H1 (cell line): ENCODE measurements around the gene ENO3. TPM values are rescaled to one million over a fixed set of nuclear protein-coding genes. Genes with fewer than 3 reads are reported as not detected.
A peak's percentile ranks its signal among the peaks of the same experiment; 100 is the strongest.

Experiments
- CBX8 ChIP-seq: fragments of 300-800, 300-1000 bp; sonication (generic); IDR thresholded peaks from 2 replicates; pipeline ENCODE4 v1.7.1; 2016; ENCODE audit warnings: low read depth, low read length, borderline replicate concordance
- CHD2 ChIP-seq: IDR thresholded peaks from 2 replicates; pipeline ENCODE4 v1.6.1; 2012; ENCODE audit warnings: low read length, improper control_type of control experiment
- EGR1 ChIP-seq: IDR thresholded peaks from 2 replicates; pipeline ENCODE4 v1.6.1; 2011; ENCODE audit warnings: low read depth, low read length, borderline replicate concordance
- EZH2 ChIP-seq: fragments of 200-600 bp; sonication (generic); IDR thresholded peaks from 2 replicates; pipeline ENCODE4 v1.7.1; 2012; ENCODE audit warnings: low read depth, mild to moderate bottlenecking, moderate library complexity, low read length, inconsistent platforms; ENCODE audit not compliant: severe bottlenecking
- SP1 ChIP-seq: IDR thresholded peaks from 2 replicates; pipeline ENCODE4 v1.6.1; 2011; ENCODE audit warnings: low read depth, low read length
- YY1 ChIP-seq: IDR thresholded peaks from 2 replicates; pipeline ENCODE4 v1.6.1; 2011; ENCODE audit warnings: low read depth, mild to moderate bottlenecking, low read length
- polyA plus RNA-seq, 7 experiments: library from polyadenylated mRNA; depleted of rRNA in 3 of 7; stranded (reverse) in 5 of 7; unstranded in 2 of 7; fragments of >200 nt in 5 of 7; fragments of 200-250 nt in 2 of 7; gene quantifications; 1 replicate in 5 of 7; 2 replicates in 1 of 7; 4 replicates in 1 of 7; pipeline versions ENCODE4 v1.2.1 to v1.2.3, GENCODE V29; 2011 to 2013; ENCODE audit warnings: missing spikeins in 2 of 7, mixed read lengths in 2 of 7
- total RNA-seq: library from RNA; stranded (reverse); fragmentation: NEBNext Ultra II Directional; extraction: Animal tissue kit (Norgen Biotek cat#: 25700); gene quantifications from 2 replicates; pipeline ENCODE4 v1.2.1, GENCODE V29; 2021
- TF ChIP-seq, protein P1 (sequence below): IDR thresholded peaks from 2 replicates; pipeline ENCODE4 v1.6.1; 2012; ENCODE audit warnings: low read length, inconsistent platforms
- TF ChIP-seq, protein P2 (sequence below): fragments of 300-600 bp; sonication (generic); IDR thresholded peaks from 2 replicates; pipeline ENCODE4 v1.7.1; 2012; ENCODE audit warnings: low read length, moderate library complexity, mild to moderate bottlenecking, inconsistent platforms; ENCODE audit not compliant: insufficient replicate concordance

ENO3 gene
- total and polyA plus RNA-seq, 2 of the 8 experiments (the other 6 are each of a cell fraction or from before 2014, with no cell fraction given): 25.0 to 25.7 TPM

DNA sequence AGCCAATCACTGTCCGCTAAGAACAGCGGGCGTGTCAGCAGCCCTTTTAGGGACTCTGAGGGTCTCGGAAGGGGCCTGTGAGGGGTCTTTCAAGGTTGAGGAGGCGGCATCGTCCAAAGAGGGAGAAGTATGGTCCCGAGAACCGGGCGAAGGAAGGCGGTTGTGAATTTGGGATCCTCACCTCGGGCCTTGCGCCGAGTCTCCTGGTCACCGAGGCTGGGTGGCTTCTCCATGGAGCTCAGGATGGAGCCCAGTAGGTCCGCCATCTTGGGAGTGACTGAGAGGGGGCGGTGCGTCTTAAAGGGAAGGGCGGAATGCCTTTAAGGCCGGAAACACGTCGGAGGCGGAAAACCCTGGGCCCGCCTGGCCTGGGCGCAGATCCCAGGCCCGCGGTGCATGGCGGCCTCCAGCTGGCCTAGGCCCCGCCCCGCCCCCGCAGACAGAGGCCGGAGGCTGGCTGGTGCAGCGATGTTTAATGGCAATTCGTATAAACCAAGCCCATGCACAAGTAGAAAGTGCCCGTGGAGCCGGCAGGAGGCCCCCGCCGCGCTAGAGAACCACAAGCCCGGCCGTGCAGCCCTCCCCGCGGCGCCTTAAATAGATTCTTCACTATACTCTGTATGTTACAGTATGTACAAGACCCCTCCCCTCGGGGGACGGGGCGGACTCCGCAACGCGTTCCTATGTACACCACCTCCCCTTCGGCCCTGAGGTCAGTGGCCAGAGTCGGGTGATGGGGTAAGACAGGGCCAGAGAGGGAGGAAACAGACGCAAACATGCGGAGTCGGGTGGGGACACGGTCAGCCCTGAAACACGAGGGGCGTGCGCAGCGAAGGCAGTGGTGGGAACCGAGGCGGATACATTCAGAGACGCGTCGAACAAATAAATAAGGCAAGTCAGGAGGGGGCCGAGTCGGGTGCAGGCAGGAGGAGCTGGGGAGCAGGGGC is 16.9 kb downstream of the ENO3 start, which contains the start of gene SPAG7 (continued):
- TF ChIP-seq, protein P1, sequence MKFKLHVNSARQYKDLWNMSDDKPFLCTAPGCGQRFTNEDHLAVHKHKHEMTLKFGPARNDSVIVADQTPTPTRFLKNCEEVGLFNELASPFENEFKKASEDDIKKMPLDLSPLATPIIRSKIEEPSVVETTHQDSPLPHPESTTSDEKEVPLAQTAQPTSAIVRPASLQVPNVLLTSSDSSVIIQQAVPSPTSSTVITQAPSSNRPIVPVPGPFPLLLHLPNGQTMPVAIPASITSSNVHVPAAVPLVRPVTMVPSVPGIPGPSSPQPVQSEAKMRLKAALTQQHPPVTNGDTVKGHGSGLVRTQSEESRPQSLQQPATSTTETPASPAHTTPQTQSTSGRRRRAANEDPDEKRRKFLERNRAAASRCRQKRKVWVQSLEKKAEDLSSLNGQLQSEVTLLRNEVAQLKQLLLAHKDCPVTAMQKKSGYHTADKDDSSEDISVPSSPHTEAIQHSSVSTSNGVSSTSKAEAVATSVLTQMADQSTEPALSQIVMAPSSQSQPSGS: no peak
- no peak for TF ChIP-seq CBX8
- no peak for TF ChIP-seq EZH2
- TF ChIP-seq SP1: no peak
- peak; percentile 85; the same call in 1 of the 2 replicates for TF ChIP-seq EGR1
- no peak for TF ChIP-seq CHD2
- peak; percentile 98 for TF ChIP-seq YY1
- TF ChIP-seq, protein P2, sequence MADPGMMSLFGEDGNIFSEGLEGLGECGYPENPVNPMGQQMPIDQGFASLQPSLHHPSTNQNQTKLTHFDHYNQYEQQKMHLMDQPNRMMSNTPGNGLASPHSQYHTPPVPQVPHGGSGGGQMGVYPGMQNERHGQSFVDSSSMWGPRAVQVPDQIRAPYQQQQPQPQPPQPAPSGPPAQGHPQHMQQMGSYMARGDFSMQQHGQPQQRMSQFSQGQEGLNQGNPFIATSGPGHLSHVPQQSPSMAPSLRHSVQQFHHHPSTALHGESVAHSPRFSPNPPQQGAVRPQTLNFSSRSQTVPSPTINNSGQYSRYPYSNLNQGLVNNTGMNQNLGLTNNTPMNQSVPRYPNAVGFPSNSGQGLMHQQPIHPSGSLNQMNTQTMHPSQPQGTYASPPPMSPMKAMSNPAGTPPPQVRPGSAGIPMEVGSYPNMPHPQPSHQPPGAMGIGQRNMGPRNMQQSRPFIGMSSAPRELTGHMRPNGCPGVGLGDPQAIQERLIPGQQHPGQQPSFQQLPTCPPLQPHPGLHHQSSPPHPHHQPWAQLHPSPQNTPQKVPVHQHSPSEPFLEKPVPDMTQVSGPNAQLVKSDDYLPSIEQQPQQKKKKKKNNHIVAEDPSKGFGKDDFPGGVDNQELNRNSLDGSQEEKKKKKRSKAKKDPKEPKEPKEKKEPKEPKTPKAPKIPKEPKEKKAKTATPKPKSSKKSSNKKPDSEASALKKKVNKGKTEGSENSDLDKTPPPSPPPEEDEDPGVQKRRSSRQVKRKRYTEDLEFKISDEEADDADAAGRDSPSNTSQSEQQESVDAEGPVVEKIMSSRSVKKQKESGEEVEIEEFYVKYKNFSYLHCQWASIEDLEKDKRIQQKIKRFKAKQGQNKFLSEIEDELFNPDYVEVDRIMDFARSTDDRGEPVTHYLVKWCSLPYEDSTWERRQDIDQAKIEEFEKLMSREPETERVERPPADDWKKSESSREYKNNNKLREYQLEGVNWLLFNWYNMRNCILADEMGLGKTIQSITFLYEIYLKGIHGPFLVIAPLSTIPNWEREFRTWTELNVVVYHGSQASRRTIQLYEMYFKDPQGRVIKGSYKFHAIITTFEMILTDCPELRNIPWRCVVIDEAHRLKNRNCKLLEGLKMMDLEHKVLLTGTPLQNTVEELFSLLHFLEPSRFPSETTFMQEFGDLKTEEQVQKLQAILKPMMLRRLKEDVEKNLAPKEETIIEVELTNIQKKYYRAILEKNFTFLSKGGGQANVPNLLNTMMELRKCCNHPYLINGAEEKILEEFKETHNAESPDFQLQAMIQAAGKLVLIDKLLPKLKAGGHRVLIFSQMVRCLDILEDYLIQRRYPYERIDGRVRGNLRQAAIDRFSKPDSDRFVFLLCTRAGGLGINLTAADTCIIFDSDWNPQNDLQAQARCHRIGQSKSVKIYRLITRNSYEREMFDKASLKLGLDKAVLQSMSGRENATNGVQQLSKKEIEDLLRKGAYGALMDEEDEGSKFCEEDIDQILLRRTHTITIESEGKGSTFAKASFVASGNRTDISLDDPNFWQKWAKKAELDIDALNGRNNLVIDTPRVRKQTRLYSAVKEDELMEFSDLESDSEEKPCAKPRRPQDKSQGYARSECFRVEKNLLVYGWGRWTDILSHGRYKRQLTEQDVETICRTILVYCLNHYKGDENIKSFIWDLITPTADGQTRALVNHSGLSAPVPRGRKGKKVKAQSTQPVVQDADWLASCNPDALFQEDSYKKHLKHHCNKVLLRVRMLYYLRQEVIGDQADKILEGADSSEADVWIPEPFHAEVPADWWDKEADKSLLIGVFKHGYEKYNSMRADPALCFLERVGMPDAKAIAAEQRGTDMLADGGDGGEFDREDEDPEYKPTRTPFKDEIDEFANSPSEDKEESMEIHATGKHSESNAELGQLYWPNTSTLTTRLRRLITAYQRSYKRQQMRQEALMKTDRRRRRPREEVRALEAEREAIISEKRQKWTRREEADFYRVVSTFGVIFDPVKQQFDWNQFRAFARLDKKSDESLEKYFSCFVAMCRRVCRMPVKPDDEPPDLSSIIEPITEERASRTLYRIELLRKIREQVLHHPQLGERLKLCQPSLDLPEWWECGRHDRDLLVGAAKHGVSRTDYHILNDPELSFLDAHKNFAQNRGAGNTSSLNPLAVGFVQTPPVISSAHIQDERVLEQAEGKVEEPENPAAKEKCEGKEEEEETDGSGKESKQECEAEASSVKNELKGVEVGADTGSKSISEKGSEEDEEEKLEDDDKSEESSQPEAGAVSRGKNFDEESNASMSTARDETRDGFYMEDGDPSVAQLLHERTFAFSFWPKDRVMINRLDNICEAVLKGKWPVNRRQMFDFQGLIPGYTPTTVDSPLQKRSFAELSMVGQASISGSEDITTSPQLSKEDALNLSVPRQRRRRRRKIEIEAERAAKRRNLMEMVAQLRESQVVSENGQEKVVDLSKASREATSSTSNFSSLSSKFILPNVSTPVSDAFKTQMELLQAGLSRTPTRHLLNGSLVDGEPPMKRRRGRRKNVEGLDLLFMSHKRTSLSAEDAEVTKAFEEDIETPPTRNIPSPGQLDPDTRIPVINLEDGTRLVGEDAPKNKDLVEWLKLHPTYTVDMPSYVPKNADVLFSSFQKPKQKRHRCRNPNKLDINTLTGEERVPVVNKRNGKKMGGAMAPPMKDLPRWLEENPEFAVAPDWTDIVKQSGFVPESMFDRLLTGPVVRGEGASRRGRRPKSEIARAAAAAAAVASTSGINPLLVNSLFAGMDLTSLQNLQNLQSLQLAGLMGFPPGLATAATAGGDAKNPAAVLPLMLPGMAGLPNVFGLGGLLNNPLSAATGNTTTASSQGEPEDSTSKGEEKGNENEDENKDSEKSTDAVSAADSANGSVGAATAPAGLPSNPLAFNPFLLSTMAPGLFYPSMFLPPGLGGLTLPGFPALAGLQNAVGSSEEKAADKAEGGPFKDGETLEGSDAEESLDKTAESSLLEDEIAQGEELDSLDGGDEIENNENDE: no peak
